ENCODE measurements around the gene RND2.
"Not testable (repeated sequence)": the region's sequence is repeated elsewhere in the genome, so short reads cannot be mapped to it uniquely, and the experiment has no call there.

Gene RND2

GRCh38 chr17:43027091-43028032 lies 2.3 kb downstream of the RND2 start:
- no peak for DNase-seq

- DNase-seq: no peak
These were observed 3.3 kb downstream of the RND2 start for GRCh38 chr17:43028221-43028861.

GRCh38 chr17:43030137-43030767 lies 5.2 kb downstream of the RND2 start:
- no peak for DNase-seq

- DNase-seq: no peak
These were observed 6.6 kb downstream of the RND2 start for GRCh38 chr17:43031666-43032065.

GRCh38 chr17:43033948-43034881 lies 9.2 kb downstream of the RND2 start:
- DNase-seq: no peak

- DNase-seq: no peak
These were observed 9.9 kb downstream of the RND2 start for GRCh38 chr17:43034894-43035293.

- no peak for DNase-seq
These were observed 14.6 kb downstream of the RND2 start for GRCh38 chr17:43039646-43040045.

- DNase-seq: no peak
These were observed 15.6 kb downstream of the RND2 start for GRCh38 chr17:43040655-43041054.

GRCh38 chr17:43042025-43042628 lies 17.1 kb downstream of the RND2 start:
- no peak for DNase-seq

- DNase-seq: no peak
These were observed 18.3 kb downstream of the RND2 start for GRCh38 chr17:43043307-43043706.

- no peak for DNase-seq
These were observed 19.0 kb downstream of the RND2 start for GRCh38 chr17:43044024-43044423.

GRCh38 chr17:43051969-43052368 lies 26.9 kb downstream of the RND2 start:
- DNase-seq: no peak

GRCh38 chr17:43053008-43053407 lies 28.0 kb downstream of the RND2 start:
- DNase-seq: not testable (repeated sequence)

GRCh38 chr17:43056051-43056450 lies 31.0 kb downstream of the RND2 start:
- DNase-seq: no peak

- DNase-seq: no peak
These were observed 38.1 kb downstream of the RND2 start for GRCh38 chr17:43062984-43063638.

GRCh38 chr17:43068570-43069367 lies 43.7 kb downstream of the RND2 start:
- DNase-seq: no peak

- DNase-seq: no peak
These were observed 44.4 kb downstream of the RND2 start for GRCh38 chr17:43069368-43069898.

- DNase-seq: no peak
These were observed 45.2 kb downstream of the RND2 start for GRCh38 chr17:43070257-43070656.

- no peak for DNase-seq
These were observed 45.8 kb downstream of the RND2 start for GRCh38 chr17:43070872-43071271.

GRCh38 chr17:43074869-43075268 lies 49.8 kb downstream of the RND2 start:
- no peak for DNase-seq
